AG10803 (cell line): Measurements from ENCODE around the gene SLC25A41.

Experiments
- DNase-seq: peaks from one replicate; pipeline ENCODE4 v3.0.0; 2010; ENCODE audit warnings: low read depth
- H3K4me3 ChIP-seq: 2 replicates; pipeline ENCODE4 v1.5.1; 2011; ENCODE audit warnings: mild to moderate bottlenecking, low read length, control low read depth
- CTCF ChIP-seq: conservative IDR thresholded peaks from 2 replicates; pipeline ENCODE4 v1.5.1; 2011; ENCODE audit warnings: mild to moderate bottlenecking, low read length, control low read depth, inconsistent platforms

The SLC25A41 gene

GRCh38 chr19:6452899-6453298 lies 19.3 kb upstream of the SLC25A41 start:
- DNase-seq, result no peak
- no peak for TF ChIP-seq CTCF
- H3K4me3 ChIP-seq, result no peak overlapping the region

DNA sequence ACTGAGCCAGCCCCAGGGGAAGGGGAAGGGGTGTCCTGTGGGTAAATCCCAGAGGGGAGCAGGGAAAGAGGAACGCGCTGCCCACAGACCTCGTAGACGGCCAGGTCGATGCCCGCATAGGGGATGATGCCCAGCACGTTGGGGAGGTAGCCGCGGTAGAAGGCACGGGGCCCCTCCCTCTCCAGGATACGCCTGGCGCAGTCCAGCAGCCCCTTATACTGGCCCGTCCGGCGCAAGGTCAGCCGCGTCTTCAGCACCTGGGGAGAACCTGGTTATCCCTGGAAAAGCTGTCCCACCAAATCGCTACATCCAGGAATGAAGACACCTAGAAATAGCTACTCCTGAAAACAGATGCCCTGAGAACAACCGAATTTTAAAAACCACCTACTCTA lies 18.7 kb upstream of the SLC25A41 start:
- no peak for DNase-seq
- no peak for TF ChIP-seq CTCF
- H3K4me3 ChIP-seq, result no peak overlapping the region

- TF ChIP-seq CTCF, result no peak
- no peak for DNase-seq
- no peak overlapping the region for H3K4me3 ChIP-seq
Measured at GRCh38 chr19:6451583-6452222, 18.1 kb upstream of the SLC25A41 start.

DNA sequence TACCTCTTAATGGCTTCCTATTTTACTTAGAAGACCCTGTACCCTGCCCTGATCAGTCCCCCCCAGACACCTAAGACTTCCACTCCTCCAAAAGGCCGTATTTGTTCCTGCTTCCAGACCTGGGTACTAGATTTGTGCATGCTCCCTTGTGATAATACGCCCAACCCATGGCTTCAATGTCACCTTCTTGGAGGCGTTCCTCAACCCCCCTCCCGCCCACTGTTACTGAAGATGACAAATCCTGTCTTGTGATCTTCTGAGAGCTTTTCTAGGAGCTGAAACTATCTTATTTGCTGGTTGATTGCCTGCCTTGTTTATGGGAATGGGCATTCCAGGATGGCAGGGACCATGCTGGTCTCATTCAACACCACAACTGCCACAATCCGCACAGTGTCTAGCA lies 16.6 kb upstream of the SLC25A41 start:
- no peak overlapping the region for H3K4me3 ChIP-seq
- no peak for DNase-seq
- no peak for TF ChIP-seq CTCF

DNA sequence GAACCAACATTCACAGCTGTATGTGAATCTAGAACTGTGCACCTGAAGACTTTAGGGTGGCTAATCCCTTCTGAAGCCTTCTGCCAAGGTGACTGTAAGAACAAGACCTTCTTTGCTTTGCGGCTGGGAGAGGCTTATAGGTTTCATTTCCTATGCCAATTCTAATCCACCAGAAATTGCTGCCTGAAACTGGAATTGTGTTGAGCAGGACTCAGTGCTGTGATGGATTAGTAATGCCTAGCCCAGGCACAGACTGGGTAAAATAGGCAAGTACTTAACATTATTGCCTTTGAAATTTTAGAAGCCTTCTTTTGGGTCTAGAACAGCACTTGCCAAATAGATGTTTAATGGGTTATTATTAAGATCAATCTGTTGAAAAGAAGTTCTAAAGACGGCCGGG lies 14.5 kb upstream of the SLC25A41 start:
- TF ChIP-seq CTCF, result no peak
- no peak for DNase-seq
- no peak overlapping the region for H3K4me3 ChIP-seq

- TF ChIP-seq CTCF, result no peak
- no peak for DNase-seq
- no peak overlapping the region for H3K4me3 ChIP-seq
Measured at GRCh38 chr19:6446452-6446851, 12.9 kb upstream of the SLC25A41 start.

GRCh38 chr19:6443986-6444385 lies 10.4 kb upstream of the SLC25A41 start:
- no peak for TF ChIP-seq CTCF
- no peak for DNase-seq
- no peak overlapping the region for H3K4me3 ChIP-seq
